Fibroblast of lung (primary cell): Measurements from ENCODE around the gene ELOVL1. TPM values are rescaled to one million over a fixed set of nuclear protein-coding genes. Genes with fewer than 3 reads are reported as not detected.
A peak's percentile ranks its signal among the peaks of the same experiment; 100 is the strongest.

Experiments
- DNase-seq, 2 donors: peaks; one replicate each; pipeline versions ENCODE4 v3.0.0 to v3.0.0-alpha.2; 2010; ENCODE audit warnings: low read depth in 2 of 2
- H2AFZ ChIP-seq: 2 replicates; pipeline ENCODE4 v1.5.1; 2012; ENCODE audit warnings: low read length, control low read depth, inconsistent platforms
- H3K27ac ChIP-seq: 2 replicates; pipeline ENCODE4 v1.5.1; 2011; ENCODE audit warnings: low read length, control low read depth; ENCODE audit not compliant: insufficient read depth
- H3K27me3 ChIP-seq: 2 replicates; pipeline ENCODE4 v1.5.1; 2011; ENCODE audit warnings: mild to moderate bottlenecking, low read length; ENCODE audit not compliant: control insufficient read depth, insufficient read depth
- H3K36me3 ChIP-seq: 2 replicates; pipeline ENCODE4 v1.5.1; 2011; ENCODE audit warnings: low read length; ENCODE audit not compliant: control insufficient read depth, insufficient read depth
- H3K4me1 ChIP-seq: 2 replicates; pipeline ENCODE4 v1.5.1; 2011; ENCODE audit warnings: low read length; ENCODE audit not compliant: control insufficient read depth, insufficient read depth; ENCODE audit errors: extremely low read depth
- H3K4me2 ChIP-seq: 2 replicates; pipeline ENCODE4 v1.5.1; 2011; ENCODE audit warnings: low read length, control low read depth; ENCODE audit not compliant: insufficient read depth; ENCODE audit errors: extremely low read depth
- H3K4me3 ChIP-seq, 4 experiments: fragments of 200-600 bp in 1 of 4; sonication (generic) in 1 of 4; replicated peaks in 1 of 4; 2 replicates each; pipeline ENCODE4 v1.5.1; 2011 to 2016; ENCODE audit warnings: low read length in 4 of 4, low read depth in 3 of 4, mild to moderate bottlenecking in 3 of 4, control low read depth in 2 of 4, inconsistent platforms in 1 of 4, mixed read lengths in 1 of 4; ENCODE audit not compliant: insufficient read depth in 1 of 4; ENCODE audit errors: control extremely low read depth in 1 of 4
- H3K79me2 ChIP-seq: 2 replicates; pipeline ENCODE4 v1.5.1; 2012; ENCODE audit warnings: mild to moderate bottlenecking, low read length, inconsistent platforms; ENCODE audit not compliant: control insufficient read depth, insufficient read depth
- H3K9ac ChIP-seq: 2 replicates; pipeline ENCODE4 v1.5.1; 2011; ENCODE audit warnings: mild to moderate bottlenecking, low read length, control low read depth; ENCODE audit not compliant: insufficient read depth
- H3K9me3 ChIP-seq: 2 replicates; pipeline ENCODE4 v1.5.1; 2012; ENCODE audit warnings: low read depth, low read length; ENCODE audit not compliant: control insufficient read depth, insufficient read depth
- H4K20me1 ChIP-seq: 2 replicates; pipeline ENCODE4 v1.5.1; 2011; ENCODE audit warnings: low read length; ENCODE audit not compliant: control insufficient read depth, insufficient read depth; ENCODE audit errors: extremely low read depth
- CTCF ChIP-seq, 2 donors: IDR thresholded peaks in 1 of 2; conservative IDR thresholded peaks in 1 of 2; 1 replicate in 1 of 2; 2 replicates in 1 of 2; pipeline ENCODE4 v1.5.1; 2011 to 2012; ENCODE audit warnings: low read length in 2 of 2, control low read depth in 1 of 2, inconsistent platforms in 1 of 2, low read depth in 1 of 2, mild to moderate bottlenecking in 1 of 2
- EZH2 ChIP-seq: IDR thresholded peaks from 2 replicates; pipeline ENCODE4 v1.5.1; 2012; ENCODE audit warnings: low read length, control low read depth, mild to moderate bottlenecking; ENCODE audit errors: missing control alignments
- polyA plus RNA-seq, 2 donors: library from polyadenylated mRNA; depleted of rRNA in 1 of 2; stranded (reverse) in 1 of 2; unstranded in 1 of 2; fragments of >200 nt; gene quantifications; 2 replicates each; pipeline ENCODE4 v1.2.1, GENCODE V29; 2011 to 2012; ENCODE audit warnings: missing spikeins in 1 of 2
- total RNA-seq: library from RNA; depleted of rRNA; stranded (reverse); fragments of >200 nt; gene quantifications from 2 replicates; pipeline ENCODE4 v1.2.1, GENCODE V29; 2014

ELOVL1 gene
- total and polyA plus RNA-seq, 2 donors (not counting 1 experiment from before 2014, with no cell fraction given), result 65.2 to 172 TPM

- Histone ChIP-seq H3K27ac (no peak overlapping the region), H2AFZ (no peak overlapping the region), H3K9ac (no peak overlapping the region), H3K36me3 (peaks cover 9% of the 10 kb centered on the region), H3K9me3 (no peaks in the 10 kb centered on the region), H3K4me2 (no peak overlapping the region), H3K4me3 (no peak overlapping the region), H4K20me1 (no peaks in the 10 kb centered on the region), H3K27me3 (no peaks in the 10 kb centered on the region), H3K4me1 (peaks cover 8% of the 10 kb centered on the region), H3K79me2 (no peaks in the 10 kb centered on the region)
- no peak for DNase-seq
- TF ChIP-seq EZH2 (no peak), CTCF (conservative IDR thresholded peaks at IDR 0.05 in 1 of 2, IDR thresholded peaks at IDR 0.05 in 1 of 2; ENCODE audit: low read depth in 1 of 2, low read length in 2 of 2) (no peak)
These were observed 10.0 kb upstream of the ELOVL1 start for GRCh38 chr1:43377831-43378230.

GRCh38 chr1:43376723-43377235 is 9.0 kb upstream of the ELOVL1 start:
- H3K79me2 ChIP-seq, result no peaks in the 10 kb centered on the region
- peaks cover 3% of the 10 kb centered on the region for H3K36me3 ChIP-seq
- no peak overlapping the region for H3K4me2 ChIP-seq
- no peak overlapping the region for H2AFZ ChIP-seq
- no peaks in the 10 kb centered on the region for H3K9me3 ChIP-seq
- no peak for DNase-seq
- H3K27ac ChIP-seq, result no peak overlapping the region
- TF ChIP-seq EZH2 (no peak), CTCF (conservative IDR thresholded peaks at IDR 0.05 in 1 of 2, IDR thresholded peaks at IDR 0.05 in 1 of 2; ENCODE audit: low read depth in 1 of 2, low read length in 2 of 2) (no peak)
- H3K4me1 ChIP-seq, result peaks cover 13% of the 10 kb centered on the region
- H3K9ac ChIP-seq, result no peak overlapping the region
- no peaks in the 10 kb centered on the region for H3K27me3 ChIP-seq
- no peak overlapping the region for H3K4me3 ChIP-seq
- no peaks in the 10 kb centered on the region for H4K20me1 ChIP-seq

- Histone ChIP-seq H3K9ac (no peak overlapping the region), H3K4me1 (peaks cover 16% of the 10 kb centered on the region), H3K27ac (peak overlapping the region; percentile 85), H3K36me3 (no peaks in the 10 kb centered on the region), H3K79me2 (peaks cover 9% of the 10 kb centered on the region), H3K9me3 (no peaks in the 10 kb centered on the region), H3K4me2 (peak overlapping the region; percentile 18), H2AFZ (no peak overlapping the region), H4K20me1 (no peaks in the 10 kb centered on the region), H3K27me3 (no peaks in the 10 kb centered on the region), H3K4me3 (no peak overlapping the region)
- DNase-seq, result peak; percentile 79 to 87
- no peak for TF ChIP-seq EZH2
- no peak for TF ChIP-seq CTCF (conservative IDR thresholded peaks at IDR 0.05 in 1 of 2, IDR thresholded peaks at IDR 0.05 in 1 of 2; ENCODE audit: low read depth in 1 of 2, low read length in 2 of 2)
These were observed 5.5 kb upstream of the ELOVL1 start for GRCh38 chr1:43373066-43373940.
